SK-N-SH (cell line): Measurements from ENCODE around the gene CDH4. TPM values are rescaled to one million over a fixed set of nuclear protein-coding genes. Genes with fewer than 3 reads are reported as not detected.

Source experiments
- CTCF ChIA-PET: fragments of 300-600, 350-600 bp; formaldehyde crosslinking; extraction: SDS; loops from one replicate; lab custom pipeline; 2021; lab: Yijun Ruan, JAX
- POLR2A ChIA-PET: fragments of 350-600 bp; sonication (Branson Sonifier 250); formaldehyde crosslinking; extraction: SDS; loops from one replicate; lab custom pipeline; 2020; ENCODE audit warnings: antibody characterized with exemption, inconsistent platforms; lab: Yijun Ruan, JAX
- DNase-seq: peaks from one replicate; pipeline ENCODE4 v3.0.0; 2012
- H2AFZ ChIP-seq: fragments of 200-600 bp; sonication (generic); 2 replicates; pipeline ENCODE4 v1.8.1; 2016; ENCODE audit warnings: antibody characterized with exemption, mild to moderate bottlenecking, low read depth
- H3F3A ChIP-seq: fragments of 200-600 bp; sonication (generic); replicated peaks from 2 replicates; pipeline ENCODE3; 2016; ENCODE audit warnings: antibody characterized with exemption, mild to moderate bottlenecking; ENCODE audit not compliant: insufficient read depth
- H3K27ac ChIP-seq, 2 experiments: fragments of 200-500 bp in 1 of 2; fragments of 200-600 bp in 1 of 2; sonication (Bioruptor generic) in 1 of 2; sonication (generic), shearing (Covaris generic) in 1 of 2; 2 replicates each; pipeline versions ENCODE4 v1.5.1 to v1.6.1; 2014 to 2016; ENCODE audit warnings: low read depth in 2 of 2, inconsistent platforms in 1 of 2, low read length in 1 of 2, mild to moderate bottlenecking in 1 of 2, mixed read lengths in 1 of 2
- H3K27me3 ChIP-seq: fragments of 200-600 bp; sonication (generic), shearing (Covaris generic); 2 replicates; pipeline ENCODE4 v1.6.1; 2016; ENCODE audit warnings: mixed run types; ENCODE audit not compliant: insufficient read depth
- H3K36me3 ChIP-seq, 2 experiments: fragments of 200-500 bp in 1 of 2; fragments of 200-600 bp in 1 of 2; sonication (Bioruptor generic) in 1 of 2; sonication (generic) in 1 of 2; replicated peaks in 1 of 2; 2 replicates each; pipeline versions ENCODE3 to v1.5.1; 2014 to 2016; ENCODE audit warnings: low read length in 1 of 2, mild to moderate bottlenecking in 1 of 2; ENCODE audit not compliant: insufficient read depth in 2 of 2, control insufficient read depth in 1 of 2
- H3K4me1 ChIP-seq, 2 experiments: fragments of 200-500 bp in 1 of 2; fragments of 200-600 bp in 1 of 2; sonication (Bioruptor generic) in 1 of 2; sonication (generic), shearing (Covaris generic) in 1 of 2; 2 replicates each; pipeline versions ENCODE4 v1.5.1 to v1.6.1; 2014 to 2016; ENCODE audit warnings: low read depth in 1 of 2, low read length in 1 of 2, mixed run types in 1 of 2; ENCODE audit not compliant: insufficient read depth in 2 of 2, control insufficient read depth in 1 of 2
- H3K4me2 ChIP-seq: fragments of 200-600 bp; sonication (generic), shearing (Covaris generic); 2 replicates; pipeline ENCODE4 v1.6.1; 2017; ENCODE audit warnings: mixed run types
- H3K4me3 ChIP-seq, 2 experiments: fragments of 200-500 bp in 1 of 2; fragments of 200-600 bp in 1 of 2; sonication (Bioruptor generic) in 1 of 2; sonication (generic), shearing (Covaris generic) in 1 of 2; 2 replicates each; pipeline versions ENCODE4 v1.5.1 to v1.8.1; 2014 to 2016; ENCODE audit warnings: low read depth in 2 of 2, inconsistent platforms in 1 of 2, low read length in 1 of 2, mild to moderate bottlenecking in 1 of 2, mixed read lengths in 1 of 2, moderate library complexity in 1 of 2
- H3K79me2 ChIP-seq: fragments of 200-600 bp; sonication (generic); 2 replicates; pipeline ENCODE4 v1.8.1; 2017; ENCODE audit warnings: mild to moderate bottlenecking; ENCODE audit not compliant: insufficient read depth
- H3K9ac ChIP-seq: fragments of 200-600 bp; sonication (generic); 2 replicates; pipeline ENCODE4 v1.6.1; 2017; ENCODE audit warnings: mixed run types
- H3K9me2 ChIP-seq: fragments of 200-600 bp; sonication (generic); 2 replicates; pipeline ENCODE4 v1.6.1; 2017; ENCODE audit warnings: mixed run types
- H3K9me3 ChIP-seq: fragments of 200-600 bp; sonication (generic); 2 replicates; pipeline ENCODE4 v1.6.1; 2017; ENCODE audit warnings: mixed run types, mild to moderate bottlenecking, moderate library complexity
- H4K20me1 ChIP-seq: fragments of 200-600 bp; sonication (generic); 2 replicates; pipeline ENCODE4 v1.6.1; 2017; ENCODE audit warnings: mild to moderate bottlenecking, mixed run types; ENCODE audit not compliant: insufficient read depth
- CHD2 ChIP-seq: fragments of 150-350 bp; IDR thresholded peaks from 2 replicates; pipeline ENCODE4 v1.6.1; 2018; ENCODE audit warnings: low read length; ENCODE audit not compliant: partially characterized antibody
- CTCF ChIP-seq: fragments of 200-600 bp; sonication (generic); IDR thresholded peaks from 2 replicates; pipeline ENCODE4 v1.6.1; 2017; ENCODE audit warnings: antibody characterized with exemption, mild to moderate bottlenecking, moderate library complexity
- ELF1 ChIP-seq: IDR thresholded peaks from 2 replicates; pipeline ENCODE4 v1.4.0; 2012
- EP300 ChIP-seq, 2 experiments: IDR thresholded peaks; 2 replicates each; pipeline versions ENCODE4 v1.4.0 to v1.6.1; 2012; ENCODE audit warnings: borderline replicate concordance in 1 of 2, low read depth in 1 of 2, low read length in 1 of 2
- FOSL2 ChIP-seq: IDR thresholded peaks from 2 replicates; pipeline ENCODE4 v1.4.0; 2012; ENCODE audit warnings: low read depth, mild to moderate bottlenecking, moderate library complexity, borderline replicate concordance
- FOXJ3 ChIP-seq: sonication (generic); formaldehyde crosslinking; IDR thresholded peaks from 2 replicates; pipeline ENCODE4 v1.5.1; 2020; ENCODE audit warnings: mild to moderate bottlenecking, missing genetic modification reagents
- FOXM1 ChIP-seq: IDR thresholded peaks from 2 replicates; pipeline ENCODE4 v1.4.0; 2012; ENCODE audit warnings: low read depth, mild to moderate bottlenecking
- GATA2 ChIP-seq: sonication (generic); formaldehyde crosslinking; IDR thresholded peaks from 2 replicates; pipeline ENCODE4 v1.5.0; 2020; ENCODE audit warnings: mild to moderate bottlenecking, missing genetic modification reagents
- JUND ChIP-seq: IDR thresholded peaks from 2 replicates; pipeline ENCODE4 v1.4.0; 2012
- MEF2A ChIP-seq: IDR thresholded peaks from 2 replicates; pipeline ENCODE4 v1.4.0; 2012; ENCODE audit warnings: low read depth, borderline replicate concordance
- MXI1 ChIP-seq: IDR thresholded peaks from 2 replicates; pipeline ENCODE4 v1.6.1; 2012; ENCODE audit warnings: mild to moderate bottlenecking, low read depth, low read length, improper control_type of control experiment
- NFIC ChIP-seq: IDR thresholded peaks from 2 replicates; pipeline ENCODE4 v1.4.0; 2012; ENCODE audit warnings: borderline replicate concordance
- POLR2AphosphoS5 ChIP-seq: IDR thresholded peaks from 2 replicates; pipeline ENCODE4 v1.6.1; 2012; ENCODE audit warnings: low read depth, low read length
- RAD21 ChIP-seq: IDR thresholded peaks from 2 replicates; pipeline ENCODE4 v1.6.1; 2012; ENCODE audit warnings: mild to moderate bottlenecking, low read length
- SMC3 ChIP-seq: IDR thresholded peaks from 2 replicates; pipeline ENCODE4 v1.6.1; 2012; ENCODE audit warnings: low read depth, low read length, improper control_type of control experiment
- WGBS: methylation state at CpG from one replicate; pipeline ENCODE4 v1.1.6; 2017; ENCODE audit warnings: low lambda C conversion rate; 5-methylcytosine and 5-hydroxymethylcytosine counted together
- polyA plus RNA-seq, 3 experiments: library from polyadenylated mRNA; depleted of rRNA; stranded (reverse); fragments of >200 nt; gene quantifications; 2 replicates each; pipeline ENCODE4 v1.2.3, GENCODE V29; 2012
- TF ChIP-seq, protein P1 (sequence below): fragments of 150-350 bp; IDR thresholded peaks from 2 replicates; pipeline ENCODE4 v1.6.1; 2016; ENCODE audit warnings: mild to moderate bottlenecking, low read depth, low read length

Gene CDH4
- polyA plus RNA-seq, 1 of the 3 experiments (the other 2 are of a cell fraction), result not detected

DNA sequence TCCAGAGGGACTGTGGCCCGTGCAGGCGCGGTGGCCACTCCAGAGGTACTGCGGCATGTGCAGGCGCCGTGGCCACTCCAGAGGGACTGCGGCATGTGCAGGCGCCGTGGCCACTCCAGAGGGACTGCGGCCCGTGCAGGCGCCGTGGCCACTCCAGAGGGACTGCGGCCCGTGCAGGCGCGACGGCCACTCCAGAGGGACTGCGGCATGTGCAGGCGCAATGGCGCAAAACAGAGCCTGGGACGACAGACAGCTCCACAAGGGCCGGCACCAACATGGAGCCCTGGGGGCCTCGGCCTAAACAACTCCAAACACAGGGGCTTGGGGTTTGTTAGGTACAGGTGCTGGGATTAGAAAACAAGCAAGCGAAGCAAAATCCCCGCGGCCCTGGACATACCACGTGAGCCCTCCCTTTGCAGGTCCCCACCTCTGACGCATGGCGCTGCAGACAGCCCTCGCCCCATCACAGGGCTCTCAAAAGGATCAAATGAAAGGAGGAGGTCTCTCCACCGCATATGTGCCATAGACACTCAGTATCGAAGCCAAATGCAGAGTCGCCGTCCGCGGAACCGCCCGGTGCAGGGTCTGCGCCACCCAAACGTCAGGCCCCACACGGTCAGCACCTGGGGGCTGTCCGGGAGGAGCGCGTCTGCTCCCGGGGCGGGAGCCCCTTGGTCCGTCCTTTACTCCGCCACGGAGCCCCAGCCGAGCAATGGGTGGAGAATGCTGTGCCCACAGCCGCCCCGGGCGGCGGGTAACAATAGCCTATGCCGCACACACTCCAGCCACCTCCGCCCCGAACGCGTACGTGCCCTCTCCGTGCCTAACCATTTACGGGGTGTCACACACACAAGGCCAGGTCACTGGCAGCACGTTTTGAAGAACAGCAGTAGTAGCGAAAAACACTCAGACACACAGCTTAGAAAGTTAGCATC lies 727.9 kb downstream of the CDH4 start:
- Histone ChIP-seq H3K79me2 (no peaks in the 10 kb centered on the region), H3K27ac (no peak overlapping the region), H3K9me3 (no peaks in the 10 kb centered on the region), H3K9ac (no peak overlapping the region), H3K27me3 (no peaks in the 10 kb centered on the region), H3K9me2 (no peaks in the 10 kb centered on the region), H3K36me3 (peaks cover 0 to 22% of the 10 kb centered on the region in 2 experiments), H2AFZ (no peak overlapping the region), H3K4me1 (no peaks in the 10 kb centered on the region; a peak in 1 of 4 replicates), H3K4me3 (no peak overlapping the region), H3F3A (no peaks in the 10 kb centered on the region), H4K20me1 (no peaks in the 10 kb centered on the region), H3K4me2 (no peak overlapping the region)
- TF ChIP-seq MXI1 (no peak), MEF2A (no peak), FOXM1 (no peak), CTCF (no peak), ELF1 (no peak), CHD2 (no peak), JUND (no peak), SMC3 (no peak), GATA2 (CRISPR knock-in tag) (no peak)
- TF ChIP-seq, protein P1, sequence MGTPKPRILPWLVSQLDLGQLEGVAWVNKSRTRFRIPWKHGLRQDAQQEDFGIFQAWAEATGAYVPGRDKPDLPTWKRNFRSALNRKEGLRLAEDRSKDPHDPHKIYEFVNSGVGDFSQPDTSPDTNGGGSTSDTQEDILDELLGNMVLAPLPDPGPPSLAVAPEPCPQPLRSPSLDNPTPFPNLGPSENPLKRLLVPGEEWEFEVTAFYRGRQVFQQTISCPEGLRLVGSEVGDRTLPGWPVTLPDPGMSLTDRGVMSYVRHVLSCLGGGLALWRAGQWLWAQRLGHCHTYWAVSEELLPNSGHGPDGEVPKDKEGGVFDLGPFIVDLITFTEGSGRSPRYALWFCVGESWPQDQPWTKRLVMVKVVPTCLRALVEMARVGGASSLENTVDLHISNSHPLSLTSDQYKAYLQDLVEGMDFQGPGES, result no peak
- ChIA-PET CTCF (no interaction called here), POLR2A (no interaction called here)
- WGBS, result 94% methylated on average over 31 of the region's 65 CpGs
- no peak for DNase-seq

GRCh38 chr20:61980647-61981583 lies 728.9 kb downstream of the CDH4 start:
- DNase-seq, result peak; percentile 73
- TF ChIP-seq EP300 (IDR thresholded peaks at IDR 0.05; ENCODE audit: borderline replicate concordance in 1 of 2, low read depth in 1 of 2, low read length in 1 of 2), result no peak
- TF ChIP-seq NFIC, result no peak
- peak; percentile 24; the same call in 1 of the 2 replicates for TF ChIP-seq CTCF
- TF ChIP-seq RAD21, result peak; percentile 57
- TF ChIP-seq FOXJ3 (CRISPR knock-in tag), result no peak
- no peak for TF ChIP-seq MXI1
- TF ChIP-seq POLR2AphosphoS5, result no peak
- no peak for TF ChIP-seq CHD2
- TF ChIP-seq FOSL2, result no peak
- no peak overlapping the region; a peak in 1 of 4 replicates for H3K27ac ChIP-seq
- no peaks in the 10 kb centered on the region for H3K9me2 ChIP-seq
- 91% methylated on average over 22 of the region's 22 CpGs for WGBS
- H2AFZ ChIP-seq, result no peak overlapping the region
- H3K36me3 ChIP-seq, result peaks cover 0 to 15% of the 10 kb centered on the region in 2 experiments
- no peak overlapping the region for H3K9ac ChIP-seq
- H3K4me3 ChIP-seq, result no peak overlapping the region
- no peaks in the 10 kb centered on the region for H3K27me3 ChIP-seq
- H3F3A ChIP-seq, result no peaks in the 10 kb centered on the region
- no peaks in the 10 kb centered on the region for H4K20me1 ChIP-seq
- no peaks in the 10 kb centered on the region; a peak in 1 of 4 replicates for H3K4me1 ChIP-seq
- no peaks in the 10 kb centered on the region for H3K9me3 ChIP-seq
- no peak overlapping the region for H3K4me2 ChIP-seq
- CTCF ChIA-PET, result interaction anchor here (0.8 kb wide), 1 partner anchor 1780 kb away, joined by 3 read pairs; no protein-coding TSS in a partner anchor
- H3K79me2 ChIP-seq, result no peaks in the 10 kb centered on the region
- POLR2A ChIA-PET, result no interaction called here
